Thoracic aorta (tissue), 2 donors: ENCODE data around the gene RASSF4. TPM values are rescaled to one million over a fixed set of nuclear protein-coding genes. Genes with fewer than 3 reads are reported as not detected.
A peak's percentile ranks its signal among the peaks of the same experiment; 100 is the strongest.
"Not testable (repeated sequence)": the region's sequence is repeated elsewhere in the genome, so short reads cannot be mapped to it uniquely, and the experiment has no call there.

Source experiments
- ATAC-seq: fragments of 150-250 bp; one replicate; pipeline ENCODE4 v1.8.0; 2017; ENCODE audit warnings: low read depth; ENCODE audit not compliant: insufficient number of reproducible peaks, low FRiP score
- DNase-seq: peaks from one replicate; pipeline ENCODE4 v3.0.0-alpha.2; 2020; ENCODE audit warnings: low spot score
- H3K27ac ChIP-seq, 2 donors: fragments of 200-600 bp; sonication (generic); 1 replicate in 1 of 2; 2 replicates in 1 of 2; pipeline ENCODE4 v1.5.1; 2016; ENCODE audit warnings: mild to moderate bottlenecking in 2 of 2, moderate library complexity in 2 of 2
- H3K27me3 ChIP-seq: fragments of 200-600 bp; sonication (generic); replicated peaks from 2 replicates; pipeline ENCODE4 v1.6.0; 2016; ENCODE audit warnings: mild to moderate bottlenecking; ENCODE audit not compliant: insufficient read depth
- H3K36me3 ChIP-seq: fragments of 200-600 bp; sonication (generic); one replicate; pipeline ENCODE4 v1.5.1; 2016
- H3K4me1 ChIP-seq, 2 donors: fragments of 200-600 bp; sonication (generic); 1 replicate in 1 of 2; 2 replicates in 1 of 2; pipeline versions ENCODE4 v1.5.1 to v1.6.0; 2016; ENCODE audit warnings: low read depth in 2 of 2, mild to moderate bottlenecking in 1 of 2; ENCODE audit not compliant: control insufficient read depth in 1 of 2
- H3K4me3 ChIP-seq: fragments of 200-600 bp; sonication (generic); 2 replicates; pipeline ENCODE4 v1.5.1; 2016; ENCODE audit warnings: mild to moderate bottlenecking
- H3K9me3 ChIP-seq: fragments of 200-600 bp; sonication (generic); 2 replicates; pipeline ENCODE4 v1.5.1; 2016
- CTCF ChIP-seq: fragments of 200-600 bp; sonication (generic); IDR thresholded peaks from one replicate; pipeline ENCODE4 v1.5.1; 2019; ENCODE audit warnings: antibody characterized with exemption
- total RNA-seq, 2 donors: library from RNA; depleted of rRNA; stranded (reverse); fragments of >200 nt; gene quantifications; one replicate each; pipeline versions ENCODE4 v1.1.0 to v1.2.3, GENCODE V29; 2016

Gene RASSF4
- total RNA-seq, 2 donors from 2014 or later = 48.5 to 68.5 TPM

- Histone ChIP-seq H3K36me3 (no peaks in the 10 kb centered on the region), H3K4me1 (peaks cover 9 to 17% of the 10 kb centered on the region in 2 donors), H3K27me3 (no peaks in the 10 kb centered on the region), H3K4me3 (no peak overlapping the region), H3K27ac (no peak overlapping the region), H3K9me3 (no peaks in the 10 kb centered on the region)
- ATAC-seq (no peak), DNase-seq (no peak)
- TF ChIP-seq CTCF = no peak
These were observed 46.9 kb downstream of the RASSF4 start for GRCh38 chr10:45006276-45007030.

- TF ChIP-seq CTCF = peak; percentile 70
- Histone ChIP-seq H3K27me3 (no peaks in the 10 kb centered on the region), H3K4me1 (peaks cover 0 to 4% of the 10 kb centered on the region in 2 donors), H3K4me3 (no peak overlapping the region), H3K9me3 (no peaks in the 10 kb centered on the region), H3K36me3 (no peaks in the 10 kb centered on the region), H3K27ac (no peak overlapping the region)
- ATAC-seq (peak; percentile 94), DNase-seq (no peak)
These were observed 49.0 kb downstream of the RASSF4 start for GRCh38 chr10:45008524-45009161.

- H3K4me3 ChIP-seq, ATAC-seq, DNase-seq, H3K27me3 ChIP-seq, H3K36me3 ChIP-seq, H3K27ac ChIP-seq, H3K9me3 ChIP-seq, H3K4me1 ChIP-seq: not testable (repeated sequence)
These were observed 55.0 kb downstream of the RASSF4 start for GRCh38 chr10:45014557-45014956.

GRCh38 chr10:45015590-45015989 is 56.0 kb downstream of the RASSF4 start:
- Histone ChIP-seq H3K27ac (no peak overlapping the region), H3K4me1 (no peaks in the 10 kb centered on the region), H3K27me3 (no peaks in the 10 kb centered on the region), H3K4me3 (no peak overlapping the region), H3K36me3 (no peaks in the 10 kb centered on the region), H3K9me3 (no peaks in the 10 kb centered on the region)
- DNase-seq = no peak
- no peak for ATAC-seq
- TF ChIP-seq CTCF = no peak

- no peak overlapping the region for H3K27ac ChIP-seq
- no peaks in the 10 kb centered on the region for H3K27me3 ChIP-seq
- no peak for DNase-seq
- no peaks in the 10 kb centered on the region for H3K36me3 ChIP-seq
- TF ChIP-seq CTCF = no peak
- no peaks in the 10 kb centered on the region for H3K4me1 ChIP-seq
- no peak for ATAC-seq
- H3K4me3 ChIP-seq = no peak overlapping the region
- H3K9me3 ChIP-seq = peaks cover 6% of the 10 kb centered on the region
These were observed 63.8 kb downstream of the RASSF4 start for GRCh38 chr10:45023426-45023825.
